ENCODE measurements around the gene TM9SF3. TPM values are rescaled to one million over a fixed set of nuclear protein-coding genes. Genes with fewer than 3 reads are reported as not detected.

The TM9SF3 gene
- total RNA-seq, 2 experiments from 2014 or later = 82.8 to 85.4 TPM

DNA sequence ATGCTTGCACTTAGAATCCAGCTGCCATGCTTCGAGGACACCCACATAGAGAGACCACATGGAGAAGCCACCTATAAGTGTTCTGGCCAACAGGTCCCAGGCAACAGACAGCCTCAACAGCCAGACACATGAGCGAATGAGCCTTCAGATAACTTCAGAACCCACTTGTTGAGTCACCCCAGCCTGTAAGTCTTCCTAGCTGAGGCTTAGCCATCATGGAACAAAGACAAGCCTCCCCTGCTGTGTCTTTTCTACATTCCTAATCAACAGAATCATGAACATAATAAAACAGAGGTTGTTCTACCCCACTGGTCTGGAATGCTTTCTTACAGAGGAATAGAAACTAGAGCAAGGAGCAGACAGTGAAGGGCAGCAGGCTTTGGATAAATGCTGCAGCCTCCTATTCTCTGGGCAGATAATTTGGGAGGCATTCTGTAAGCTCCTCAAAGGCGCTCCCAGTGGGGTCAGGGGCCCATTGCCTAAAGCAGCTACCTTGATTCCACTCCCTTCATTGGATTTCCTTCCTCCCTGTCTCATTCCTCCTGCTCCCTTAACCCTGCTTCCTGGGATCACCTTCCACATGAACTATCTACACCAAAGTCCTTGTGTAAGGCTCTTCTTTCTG lies 77.7 kb downstream of the TM9SF3 start:
- CTCF ChIA-PET = interaction anchor here (1.5 kb wide), 1 partner anchor 82 kb away, joined by 3 read pairs; no protein-coding TSS in a partner anchor
- no peak overlapping the region for H3K4me3 Mint-ChIP-seq
- H3K9me3 Mint-ChIP-seq = no peaks in the 10 kb centered on the region
- H3K4me1 Mint-ChIP-seq = peaks cover 7% of the 10 kb centered on the region
- H3K27me3 Mint-ChIP-seq = peaks cover 26% of the 10 kb centered on the region
- H3K27ac Mint-ChIP-seq = no peak overlapping the region
- no peaks in the 10 kb centered on the region for H3K36me3 Mint-ChIP-seq (ENCODE audit: low read depth)
- POLR2A ChIA-PET = no interaction called here
- no peak for DNase-seq

DNA sequence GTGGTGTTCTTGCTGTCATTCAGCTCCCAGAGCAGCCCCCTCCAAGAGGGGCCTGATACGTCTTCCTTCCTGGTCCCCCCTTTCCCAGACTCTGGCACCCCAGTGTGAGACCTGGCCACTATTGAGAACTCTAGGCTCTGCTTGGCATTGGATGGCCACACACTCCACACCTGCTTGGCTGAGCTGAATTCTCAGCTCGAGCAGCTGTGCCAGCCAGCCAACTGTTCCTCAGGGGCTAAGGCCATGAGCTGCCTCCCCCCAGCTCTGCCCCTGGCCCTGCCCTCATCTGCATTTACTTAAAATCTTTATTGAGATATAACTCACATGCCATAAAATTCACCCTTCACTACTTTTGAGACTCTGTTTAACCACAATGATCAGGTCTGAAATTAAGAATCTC lies 79.8 kb downstream of the TM9SF3 start:
- CTCF ChIA-PET = no interaction called here
- no peak overlapping the region for H3K27ac Mint-ChIP-seq

DNA sequence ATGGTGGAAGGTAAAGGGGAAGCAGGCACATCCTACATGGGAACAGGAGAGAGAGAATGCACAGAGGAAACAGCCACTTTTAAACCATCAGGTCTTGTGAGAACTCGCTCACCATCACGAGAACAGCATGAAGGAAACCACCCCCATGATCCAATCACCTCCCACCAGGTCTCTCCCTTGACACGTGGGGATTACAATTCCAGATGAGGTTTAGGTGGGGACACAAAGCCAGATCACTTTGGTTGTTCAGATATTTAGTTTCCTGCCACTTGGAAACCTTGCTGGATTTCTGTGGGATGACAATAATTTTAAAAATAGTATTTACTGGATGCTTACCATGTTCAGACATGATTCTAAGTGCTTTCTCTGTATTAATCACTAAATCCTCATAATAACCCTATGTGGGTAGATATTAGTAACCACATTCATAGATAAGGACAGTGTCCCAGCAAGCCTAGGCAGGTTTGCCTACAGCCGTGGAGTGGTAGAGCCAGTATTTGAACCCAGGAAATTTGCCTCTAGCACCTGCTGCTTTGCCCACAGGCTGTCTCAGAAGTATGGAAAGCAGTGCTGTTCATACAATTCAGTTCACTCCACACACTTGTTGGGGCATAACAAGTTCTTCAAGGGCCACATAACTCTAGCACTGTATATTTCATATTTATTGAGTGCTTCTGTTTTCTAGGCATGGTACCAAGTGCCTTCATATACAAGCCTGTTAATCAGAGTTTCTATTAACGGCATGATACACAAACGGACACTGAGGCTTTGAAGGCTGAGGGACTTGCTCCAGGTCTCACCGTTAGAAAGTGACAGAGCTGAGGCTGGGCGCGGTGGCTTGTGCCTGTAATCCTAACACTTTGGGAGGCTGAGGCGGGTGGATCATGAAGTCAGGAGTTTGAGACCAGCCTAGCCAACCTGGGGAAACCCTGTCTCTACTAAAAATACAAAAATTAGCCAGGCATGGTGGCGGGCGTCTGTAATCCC lies 81.4 kb downstream of the TM9SF3 start:
- Mint-ChIP-seq H3K36me3 (ENCODE audit: low read depth) (no peaks in the 10 kb centered on the region), H3K27ac (no peak overlapping the region), H3K4me3 (no peak overlapping the region), H3K9me3 (no peaks in the 10 kb centered on the region), H3K4me1 (no peaks in the 10 kb centered on the region), H3K27me3 (peaks cover 9% of the 10 kb centered on the region)
- ChIA-PET CTCF (no interaction called here), POLR2A (no interaction called here)
- DNase-seq = no peak

More for the DNA sequence above, 79.8 kb downstream of the TM9SF3 start:
- peaks cover 16% of the 10 kb centered on the region for H3K27me3 Mint-ChIP-seq
- no peaks in the 10 kb centered on the region for H3K36me3 Mint-ChIP-seq (ENCODE audit: low read depth)
- no peaks in the 10 kb centered on the region for H3K9me3 Mint-ChIP-seq
- peaks cover under 1% of the 10 kb centered on the region for H3K4me1 Mint-ChIP-seq
- no peak overlapping the region for H3K4me3 Mint-ChIP-seq
- no peak for DNase-seq
- POLR2A ChIA-PET = no interaction called here

DNA sequence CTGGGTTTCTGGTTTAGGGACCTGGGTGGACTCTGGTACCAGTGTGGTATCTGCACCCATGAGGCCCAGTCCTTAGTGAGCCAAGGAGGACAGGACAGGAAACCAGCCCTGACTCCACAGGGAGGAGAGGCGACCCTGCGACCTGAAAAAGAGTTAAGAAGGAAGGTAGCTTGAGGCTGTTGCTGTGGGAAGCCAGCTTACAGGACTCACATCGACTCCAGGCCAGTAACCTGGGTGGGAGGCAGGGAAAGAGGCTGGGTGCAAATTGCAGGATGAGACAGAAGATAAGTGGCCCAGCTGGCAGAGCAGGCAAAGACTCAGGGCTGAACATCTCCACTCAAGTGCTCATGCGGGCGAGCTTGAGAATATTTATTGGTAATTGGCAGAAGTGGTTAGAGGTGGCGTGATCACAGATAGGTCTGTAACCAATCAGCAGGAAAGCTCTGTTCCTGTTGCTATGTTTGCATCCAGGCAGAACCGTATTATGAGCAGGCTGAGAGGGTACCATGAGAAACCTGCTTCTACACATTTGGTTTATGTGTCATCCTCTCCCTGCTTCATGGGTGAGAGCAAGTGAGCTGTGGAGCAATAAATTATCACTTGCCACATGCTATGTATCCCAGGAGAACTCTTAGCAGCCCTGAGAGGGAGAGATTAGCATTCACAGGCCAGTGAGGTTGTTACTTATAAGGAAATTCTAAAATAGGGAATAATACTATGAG lies 84.1 kb downstream of the TM9SF3 start:
- no peak overlapping the region for H3K4me3 Mint-ChIP-seq
- H3K27me3 Mint-ChIP-seq = peaks cover 20% of the 10 kb centered on the region
- ChIA-PET POLR2A (interaction anchor here (0.5 kb wide), 1 partner anchor 10 kb away, joined by 3 read pairs; no protein-coding TSS in a partner anchor), CTCF (interaction anchor here (0.5 to 1.6 kb wide), 2 partner anchors 8 to 261 kb away, joined by 3 to 7 read pairs; no protein-coding TSS in a partner anchor)
- no peaks in the 10 kb centered on the region for H3K4me1 Mint-ChIP-seq
- H3K9me3 Mint-ChIP-seq = no peaks in the 10 kb centered on the region
- DNase-seq = no peak
- no peak overlapping the region for H3K27ac Mint-ChIP-seq
- no peaks in the 10 kb centered on the region for H3K36me3 Mint-ChIP-seq (ENCODE audit: low read depth)

DNA sequence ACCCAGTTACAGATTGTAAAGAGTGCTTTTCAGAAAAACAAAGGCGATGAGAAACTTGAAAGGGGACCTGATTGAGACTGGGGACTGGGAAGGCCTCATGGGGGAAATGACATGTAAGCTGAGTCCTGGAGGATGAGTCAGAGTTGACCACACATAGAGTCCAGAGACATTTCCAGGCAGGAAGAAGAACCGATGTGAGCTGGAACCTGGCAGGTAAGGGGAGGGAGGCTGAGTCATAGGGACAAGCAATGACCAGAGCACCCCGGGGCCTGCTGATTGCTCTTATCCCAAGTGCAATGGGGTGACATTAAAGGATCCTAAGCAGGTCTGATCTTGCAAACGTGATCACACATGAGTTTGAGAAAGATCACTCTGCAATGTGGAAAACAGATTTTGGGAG lies 84.8 kb downstream of the TM9SF3 start:
- H3K36me3 Mint-ChIP-seq (ENCODE audit: low read depth) = no peaks in the 10 kb centered on the region
- H3K27me3 Mint-ChIP-seq = peaks cover 20% of the 10 kb centered on the region
- H3K4me1 Mint-ChIP-seq = no peaks in the 10 kb centered on the region
- H3K27ac Mint-ChIP-seq = no peak overlapping the region
- H3K4me3 Mint-ChIP-seq = no peak overlapping the region
- CTCF ChIA-PET = interaction anchor here (0.5 to 1.6 kb wide), 3 partner anchors 9 to 262 kb away, joined by 3 to 7 read pairs (median 3); no protein-coding TSS in a partner anchor
- POLR2A ChIA-PET = no interaction called here
- no peak for DNase-seq
- H3K9me3 Mint-ChIP-seq = no peaks in the 10 kb centered on the region

DNA sequence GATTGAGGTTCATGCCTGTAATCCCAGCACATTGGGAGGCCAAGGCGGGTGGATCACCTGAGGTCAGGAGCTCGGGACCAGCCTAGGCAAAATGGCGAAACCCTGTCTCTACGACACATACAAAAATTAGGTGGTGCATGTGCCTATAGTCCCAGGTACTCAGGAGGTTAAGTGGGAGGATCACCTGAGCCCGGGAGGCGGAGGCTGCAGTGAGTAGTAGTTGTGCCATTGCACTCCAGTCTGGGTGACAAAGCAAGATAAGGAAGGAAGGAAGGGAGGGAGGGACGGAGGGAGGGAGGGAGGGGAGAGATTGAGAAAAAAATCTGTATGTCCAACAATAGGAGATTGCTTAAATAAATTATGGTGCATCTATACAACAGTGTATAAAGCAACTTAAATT lies 86.3 kb downstream of the TM9SF3 start:
- CTCF ChIA-PET = interaction anchor here (1.2 kb wide), 1 partner anchor 10 kb away, joined by 4 read pairs; no protein-coding TSS in a partner anchor

DNA sequence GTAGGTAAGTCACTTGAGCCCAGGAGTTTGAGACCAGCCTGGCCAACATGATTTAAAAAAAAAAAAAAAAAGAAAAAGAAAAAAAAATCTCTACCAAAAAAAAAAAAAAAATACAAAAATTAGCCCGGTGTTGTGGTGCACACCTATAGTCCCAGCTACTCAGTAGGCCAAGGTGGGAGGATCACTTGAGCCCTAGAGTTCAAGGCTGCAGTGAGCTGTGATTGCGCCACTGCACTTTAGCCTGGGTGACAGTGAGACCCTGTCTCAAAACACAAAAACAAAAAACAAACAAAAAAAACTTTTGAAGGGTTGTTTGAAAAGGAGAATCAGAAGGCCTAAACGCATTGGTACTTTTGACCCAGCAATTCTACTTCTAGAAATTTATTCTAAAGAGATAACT lies 86.8 kb downstream of the TM9SF3 start:
- no peak for DNase-seq
- CTCF ChIA-PET = interaction anchor here (1.2 kb wide), 1 partner anchor 10 kb away, joined by 4 read pairs; no protein-coding TSS in a partner anchor
- POLR2A ChIA-PET = no interaction called here
- no peak overlapping the region for H3K4me3 Mint-ChIP-seq
- no peak overlapping the region for H3K27ac Mint-ChIP-seq
- H3K4me1 Mint-ChIP-seq = no peaks in the 10 kb centered on the region
- H3K36me3 Mint-ChIP-seq (ENCODE audit: low read depth) = no peaks in the 10 kb centered on the region
- H3K27me3 Mint-ChIP-seq = peaks cover 23% of the 10 kb centered on the region
- H3K9me3 Mint-ChIP-seq = no peaks in the 10 kb centered on the region

More for the DNA sequence above, 86.3 kb downstream of the TM9SF3 start:
- DNase-seq = no peak
- Mint-ChIP-seq H3K4me1 (no peaks in the 10 kb centered on the region), H3K27me3 (peaks cover 22% of the 10 kb centered on the region), H3K36me3 (ENCODE audit: low read depth) (no peaks in the 10 kb centered on the region), H3K9me3 (no peaks in the 10 kb centered on the region), H3K4me3 (no peak overlapping the region), H3K27ac (no peak overlapping the region)
- POLR2A ChIA-PET = no interaction called here

DNA sequence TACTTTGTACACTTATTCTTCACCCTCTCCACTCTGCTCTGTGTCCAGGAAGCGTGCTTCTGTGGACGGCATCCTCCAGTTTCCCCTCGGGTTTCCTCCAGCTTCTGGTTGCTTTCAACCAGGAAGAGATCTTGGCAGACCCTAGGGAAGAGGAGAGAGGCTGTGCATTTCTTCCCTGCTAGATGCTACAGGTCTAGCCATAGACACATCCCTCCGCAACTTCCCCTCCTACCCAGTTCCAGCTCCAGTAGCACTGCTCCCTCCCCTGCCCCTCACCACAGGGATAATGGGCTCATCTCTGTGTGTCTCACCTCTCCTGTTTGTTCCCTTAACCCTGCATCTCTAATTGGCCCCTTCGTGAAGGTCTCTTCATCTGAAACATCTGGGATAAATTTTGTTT lies 89.4 kb downstream of the TM9SF3 start:
- CTCF ChIA-PET = no interaction called here
- Mint-ChIP-seq H3K27me3 (peaks cover 28% of the 10 kb centered on the region), H3K4me1 (no peaks in the 10 kb centered on the region), H3K36me3 (ENCODE audit: low read depth) (no peaks in the 10 kb centered on the region), H3K9me3 (no peaks in the 10 kb centered on the region), H3K27ac (no peak overlapping the region), H3K4me3 (no peak overlapping the region)
- DNase-seq = no peak
- POLR2A ChIA-PET = no interaction called here

DNA sequence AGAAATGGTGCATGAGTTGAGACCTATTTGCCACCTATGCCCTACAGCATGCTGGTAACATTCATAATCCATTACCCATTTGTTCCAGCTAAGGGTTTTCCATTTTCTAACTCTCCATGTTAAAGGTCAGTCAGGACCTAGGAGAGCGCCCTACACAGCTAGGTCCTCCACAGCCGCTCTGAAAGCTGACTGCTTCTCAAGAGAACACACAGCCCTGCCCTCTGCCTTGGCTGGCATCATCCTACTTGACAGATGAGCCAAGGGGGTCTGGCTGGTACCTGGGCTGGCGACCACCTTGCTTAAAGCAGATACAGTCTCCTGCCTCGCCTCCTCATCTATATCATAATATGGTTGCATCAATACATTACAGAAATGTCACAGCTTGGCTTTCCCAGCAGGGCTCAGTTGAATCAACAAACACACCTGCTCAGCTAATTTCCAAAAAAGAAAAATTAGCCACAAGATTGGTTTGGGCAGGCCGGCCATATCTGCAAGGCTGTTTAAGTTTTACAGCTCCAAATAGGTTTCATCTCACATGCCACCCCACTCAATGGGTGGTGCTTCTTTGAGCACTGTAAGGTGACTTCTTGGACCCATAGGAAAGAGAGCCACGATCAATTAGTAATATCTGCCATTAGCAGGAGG lies 90.4 kb downstream of the TM9SF3 start:
- no peak overlapping the region for H3K27ac Mint-ChIP-seq
- H3K4me3 Mint-ChIP-seq = no peak overlapping the region
- no peak for DNase-seq
- CTCF ChIA-PET = interaction anchor here (0.5 to 1.4 kb wide), 2 partner anchors 17 to 20 kb away, joined by 3 read pairs; partner anchors contain the start of gene TLL2
- H3K27me3 Mint-ChIP-seq = peaks cover 24% of the 10 kb centered on the region
- H3K4me1 Mint-ChIP-seq = no peaks in the 10 kb centered on the region
- POLR2A ChIA-PET = no interaction called here
- no peaks in the 10 kb centered on the region for H3K9me3 Mint-ChIP-seq
- H3K36me3 Mint-ChIP-seq (ENCODE audit: low read depth) = no peaks in the 10 kb centered on the region

DNA sequence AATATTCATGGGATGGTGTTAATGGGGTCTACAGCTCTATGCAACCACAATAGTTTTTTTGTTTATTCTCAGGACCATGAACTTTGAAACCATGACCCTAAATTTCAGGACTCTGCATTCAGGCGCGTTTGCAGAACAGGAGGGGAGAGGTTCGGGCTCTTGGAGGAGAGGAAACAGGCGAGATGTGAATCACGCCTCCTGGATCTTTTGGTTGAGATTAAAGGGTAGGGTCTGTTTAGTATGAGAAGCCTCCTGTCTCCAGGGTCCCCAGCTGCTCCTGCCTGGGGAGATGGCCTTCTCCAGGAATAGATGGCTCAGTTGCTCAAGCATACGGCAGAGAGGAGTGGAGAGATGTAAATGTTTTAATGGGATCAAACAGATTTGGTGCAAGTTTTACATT lies 91.3 kb downstream of the TM9SF3 start:
- Mint-ChIP-seq H3K9me3 (no peaks in the 10 kb centered on the region), H3K4me1 (no peaks in the 10 kb centered on the region), H3K4me3 (no peak overlapping the region), H3K27ac (no peak overlapping the region), H3K36me3 (ENCODE audit: low read depth) (no peaks in the 10 kb centered on the region), H3K27me3 (peaks cover 20% of the 10 kb centered on the region)
- DNase-seq = no peak
- ChIA-PET POLR2A (no interaction called here), CTCF (interaction anchor here (1.4 kb wide), 1 partner anchor 18 kb away, joined by 3 read pairs; the partner anchor contains the start of gene TLL2)

DNA sequence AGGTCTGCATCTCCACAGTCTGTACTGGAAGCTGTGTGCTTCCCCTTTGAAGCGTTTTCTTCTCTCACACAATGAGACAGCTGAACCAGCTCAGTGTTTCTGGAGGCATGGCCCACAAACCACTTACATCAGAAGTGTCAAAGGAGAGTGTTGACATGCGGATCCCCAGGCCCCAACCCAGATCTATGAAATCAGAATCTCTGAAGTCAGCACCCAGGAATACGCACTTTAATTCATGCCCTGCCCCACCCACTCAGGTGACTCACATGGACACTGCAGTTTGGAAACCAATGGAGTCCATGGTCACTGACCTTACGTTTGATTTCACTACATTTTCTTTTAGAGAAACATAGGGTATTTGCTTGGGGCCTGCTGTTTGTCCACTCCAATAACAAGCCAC lies 92.1 kb downstream of the TM9SF3 start:
- Mint-ChIP-seq H3K27ac (no peak overlapping the region), H3K4me1 (no peaks in the 10 kb centered on the region), H3K27me3 (peaks cover 20% of the 10 kb centered on the region), H3K36me3 (ENCODE audit: low read depth) (no peaks in the 10 kb centered on the region), H3K9me3 (no peaks in the 10 kb centered on the region), H3K4me3 (no peak overlapping the region)
- DNase-seq = no peak
- POLR2A ChIA-PET = no interaction called here
- CTCF ChIA-PET = no interaction called here

DNA sequence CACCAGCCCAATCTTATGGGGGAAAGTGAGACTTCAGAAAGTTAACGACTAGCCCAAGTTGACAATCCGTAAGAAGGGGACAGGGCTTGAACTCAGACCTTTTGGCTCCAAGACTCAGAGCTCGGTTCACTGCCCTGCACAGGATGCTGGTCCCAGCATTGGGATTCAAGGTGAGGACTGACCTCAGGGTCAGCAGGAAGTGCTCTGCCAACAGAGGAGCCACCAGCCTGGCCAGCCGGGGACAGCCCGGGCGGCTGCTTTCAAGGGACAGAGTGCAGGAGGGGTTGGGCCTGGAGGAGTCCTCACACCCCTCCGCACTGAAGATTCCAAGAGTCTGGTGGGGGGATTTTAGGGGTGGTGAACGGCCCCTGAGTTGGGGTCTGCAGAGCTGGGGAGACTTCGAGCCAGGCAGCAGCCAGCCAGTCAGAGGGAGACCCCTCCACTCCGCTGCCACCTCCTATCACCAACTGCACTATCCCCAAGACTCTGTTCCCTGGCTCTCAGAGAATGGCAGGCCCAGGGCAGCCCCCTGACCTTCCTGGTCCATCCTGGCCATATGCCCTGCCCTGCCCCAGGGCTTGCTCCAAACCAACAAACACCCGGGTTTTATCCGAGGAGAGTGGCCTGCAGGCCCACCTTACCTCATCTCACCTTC lies 92.8 kb downstream of the TM9SF3 start:
- no peaks in the 10 kb centered on the region for H3K9me3 Mint-ChIP-seq
- no peak for DNase-seq
- H3K4me1 Mint-ChIP-seq = no peaks in the 10 kb centered on the region
- no peaks in the 10 kb centered on the region for H3K36me3 Mint-ChIP-seq (ENCODE audit: low read depth)
- POLR2A ChIA-PET = no interaction called here
- H3K4me3 Mint-ChIP-seq = no peak overlapping the region
- peaks cover 15% of the 10 kb centered on the region for H3K27me3 Mint-ChIP-seq
- H3K27ac Mint-ChIP-seq = no peak overlapping the region
- CTCF ChIA-PET = no interaction called here
